ENCODE data around the gene DNAJC18. TPM values are rescaled to one million over a fixed set of nuclear protein-coding genes. Genes with fewer than 3 reads are reported as not detected.
A peak's percentile ranks its signal among the peaks of the same experiment; 100 is the strongest.

The DNAJC18 gene
- total RNA-seq, 1 donor from 2014 or later = 69.6 TPM

DNA sequence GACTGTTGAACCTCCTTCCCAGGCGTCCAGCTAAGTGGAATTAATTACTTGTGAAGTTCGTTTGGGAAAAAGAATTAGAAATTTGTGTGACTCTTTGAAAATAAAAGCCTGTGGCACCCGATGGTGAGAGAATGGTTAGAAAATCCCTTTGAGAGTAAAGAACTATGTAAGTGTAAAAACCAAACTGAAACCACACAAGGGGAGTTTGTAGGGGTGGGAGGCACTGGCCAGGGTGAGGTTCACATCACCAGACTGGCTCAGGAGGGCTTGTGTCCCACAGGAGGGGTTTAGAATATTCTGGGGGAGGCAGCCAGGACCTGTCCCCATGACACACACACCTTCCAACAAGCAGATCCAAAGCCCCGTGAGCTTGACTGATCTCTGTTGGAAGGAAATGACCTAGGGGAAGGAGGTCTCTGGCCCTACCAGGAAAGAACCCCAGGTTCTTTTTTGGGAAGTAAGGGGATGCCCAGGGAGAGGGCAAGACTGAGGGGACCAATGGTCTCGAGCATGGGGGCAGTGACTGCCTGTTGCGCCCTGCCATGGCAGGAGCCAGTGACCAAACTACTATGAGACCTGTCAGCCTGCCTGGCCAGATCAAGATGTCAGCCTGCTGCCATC is 39.7 kb downstream of the DNAJC18 start:
- Mint-ChIP-seq H3K4me3 (ENCODE audit: unreplicated experiment) (peak overlapping the region; percentile 1), H3K9me3 (ENCODE audit: unreplicated experiment) (no peaks in the 10 kb centered on the region), H3K27me3 (ENCODE audit: unreplicated experiment) (peaks cover 16% of the 10 kb centered on the region), H3K36me3 (ENCODE audit: low read depth, unreplicated experiment) (peaks cover 9% of the 10 kb centered on the region), H3K4me1 (ENCODE audit: unreplicated experiment) (peaks cover 40% of the 10 kb centered on the region), H3K27ac (ENCODE audit: unreplicated experiment) (no peak overlapping the region)
- DNase-seq (ENCODE audit: low spot score) = no peak
- TF ChIP-seq, protein P1, sequence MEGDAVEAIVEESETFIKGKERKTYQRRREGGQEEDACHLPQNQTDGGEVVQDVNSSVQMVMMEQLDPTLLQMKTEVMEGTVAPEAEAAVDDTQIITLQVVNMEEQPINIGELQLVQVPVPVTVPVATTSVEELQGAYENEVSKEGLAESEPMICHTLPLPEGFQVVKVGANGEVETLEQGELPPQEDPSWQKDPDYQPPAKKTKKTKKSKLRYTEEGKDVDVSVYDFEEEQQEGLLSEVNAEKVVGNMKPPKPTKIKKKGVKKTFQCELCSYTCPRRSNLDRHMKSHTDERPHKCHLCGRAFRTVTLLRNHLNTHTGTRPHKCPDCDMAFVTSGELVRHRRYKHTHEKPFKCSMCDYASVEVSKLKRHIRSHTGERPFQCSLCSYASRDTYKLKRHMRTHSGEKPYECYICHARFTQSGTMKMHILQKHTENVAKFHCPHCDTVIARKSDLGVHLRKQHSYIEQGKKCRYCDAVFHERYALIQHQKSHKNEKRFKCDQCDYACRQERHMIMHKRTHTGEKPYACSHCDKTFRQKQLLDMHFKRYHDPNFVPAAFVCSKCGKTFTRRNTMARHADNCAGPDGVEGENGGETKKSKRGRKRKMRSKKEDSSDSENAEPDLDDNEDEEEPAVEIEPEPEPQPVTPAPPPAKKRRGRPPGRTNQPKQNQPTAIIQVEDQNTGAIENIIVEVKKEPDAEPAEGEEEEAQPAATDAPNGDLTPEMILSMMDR (IDR thresholded peaks at IDR 0.05; ENCODE audit: unreplicated experiment) = no peak

DNA sequence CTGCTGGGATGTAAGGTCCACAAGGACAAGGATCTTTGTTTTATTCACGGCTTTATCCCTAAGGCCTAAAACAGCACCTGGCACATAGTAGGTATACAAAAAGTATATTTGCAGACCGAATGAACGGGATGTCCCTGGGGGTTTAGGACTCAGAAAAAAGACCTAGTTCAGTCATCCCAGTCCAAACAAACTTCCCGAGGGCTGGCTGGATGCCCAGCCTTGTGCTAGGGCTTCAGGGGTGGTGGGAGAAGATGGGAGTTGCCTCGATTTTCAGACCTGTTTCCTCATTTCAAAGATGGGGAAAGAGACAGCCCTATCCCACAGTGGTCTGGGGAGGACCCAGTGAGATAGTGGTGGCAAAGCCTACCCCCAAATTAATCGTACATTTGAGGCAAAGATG is 41.4 kb downstream of the DNAJC18 start:
- Mint-ChIP-seq H3K4me1 (ENCODE audit: unreplicated experiment) (peaks cover 27% of the 10 kb centered on the region), H3K4me3 (ENCODE audit: unreplicated experiment) (no peak overlapping the region), H3K27me3 (ENCODE audit: unreplicated experiment) (peaks cover 14% of the 10 kb centered on the region), H3K27ac (ENCODE audit: unreplicated experiment) (peak overlapping the region; percentile 17), H3K36me3 (ENCODE audit: low read depth, unreplicated experiment) (peaks cover 9% of the 10 kb centered on the region), H3K9me3 (ENCODE audit: unreplicated experiment) (no peaks in the 10 kb centered on the region)
- TF ChIP-seq, protein P1 (IDR thresholded peaks at IDR 0.05; ENCODE audit: unreplicated experiment) = no peak
- DNase-seq (ENCODE audit: low spot score) = no peak

DNA sequence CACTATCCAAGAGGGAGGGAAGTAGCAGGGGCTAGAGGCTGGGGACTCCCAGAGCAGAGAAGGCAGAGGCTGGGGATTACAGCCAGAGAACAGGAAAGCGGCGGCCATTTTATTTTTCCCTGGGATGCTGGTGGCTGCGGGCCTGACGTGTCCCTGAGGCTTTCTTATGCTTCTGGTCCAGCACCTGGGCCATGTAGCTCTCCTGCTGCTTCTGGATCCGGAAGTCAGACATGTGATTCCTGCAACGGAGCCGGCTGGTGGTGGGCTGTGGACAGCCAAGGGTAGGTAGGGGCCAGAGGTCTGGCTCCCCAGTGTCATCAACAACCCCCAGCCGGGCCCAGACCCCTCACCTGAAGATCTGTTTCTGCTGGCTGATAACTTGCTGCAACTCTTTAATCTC is 42.6 kb downstream of the DNAJC18 start:
- H3K4me1 Mint-ChIP-seq (ENCODE audit: unreplicated experiment) = peaks cover 26% of the 10 kb centered on the region
- DNase-seq (ENCODE audit: low spot score) = no peak
- H3K4me3 Mint-ChIP-seq (ENCODE audit: unreplicated experiment) = peak overlapping the region; percentile 17
- TF ChIP-seq, protein P1 (IDR thresholded peaks at IDR 0.05; ENCODE audit: unreplicated experiment) = no peak
- peak overlapping the region; percentile 93 for H3K27ac Mint-ChIP-seq (ENCODE audit: unreplicated experiment)
- peaks cover 9% of the 10 kb centered on the region for H3K36me3 Mint-ChIP-seq (ENCODE audit: low read depth, unreplicated experiment)
- H3K9me3 Mint-ChIP-seq (ENCODE audit: unreplicated experiment) = no peaks in the 10 kb centered on the region
- H3K27me3 Mint-ChIP-seq (ENCODE audit: unreplicated experiment) = peaks cover 12% of the 10 kb centered on the region

DNA sequence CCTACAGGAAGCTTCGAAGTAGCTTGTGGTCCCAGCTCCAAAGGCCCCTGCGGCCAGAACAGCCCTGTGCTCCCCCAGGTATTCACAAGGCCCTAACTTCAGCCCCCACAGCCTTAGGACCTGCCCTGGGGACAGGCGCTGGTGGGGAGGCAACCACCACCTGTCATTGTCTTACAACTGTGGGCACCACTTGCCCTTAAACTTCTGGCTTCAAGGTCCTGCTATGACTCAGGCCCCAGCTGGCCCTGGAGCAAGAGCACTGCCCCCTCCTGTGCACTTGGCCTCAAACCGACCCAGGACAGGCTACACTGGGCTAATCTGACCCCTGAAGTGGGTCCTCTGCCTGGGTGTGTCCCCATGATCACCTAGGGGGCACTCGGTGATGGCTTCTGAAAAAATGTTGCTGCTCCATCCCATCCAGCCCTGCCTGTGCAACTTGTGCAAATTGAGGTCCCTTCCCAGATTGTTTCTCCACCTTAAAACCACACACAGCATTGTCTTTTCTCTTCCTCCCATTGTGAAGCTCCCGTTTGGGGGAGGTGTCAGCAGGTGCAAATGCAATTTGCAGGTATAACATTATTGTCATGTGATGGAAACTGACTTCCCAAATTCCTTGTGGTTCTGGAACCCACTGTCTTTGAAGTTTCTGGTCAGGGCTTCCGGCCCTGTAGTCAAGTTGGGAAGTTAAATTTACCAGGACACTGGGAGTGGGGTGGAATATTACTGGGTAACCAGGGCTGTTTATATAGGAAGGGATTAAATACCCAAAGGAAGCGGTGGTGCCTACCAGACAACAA is 43.3 kb downstream of the DNAJC18 start:
- Mint-ChIP-seq H3K9me3 (ENCODE audit: unreplicated experiment) (no peaks in the 10 kb centered on the region), H3K27ac (ENCODE audit: unreplicated experiment) (peak overlapping the region; percentile 93)

More for the DNA sequence above, 43.3 kb downstream of the DNAJC18 start:
- TF ChIP-seq, protein P1 (IDR thresholded peaks at IDR 0.05; ENCODE audit: unreplicated experiment) = no peak
- Mint-ChIP-seq H3K4me1 (ENCODE audit: unreplicated experiment) (peaks cover 31% of the 10 kb centered on the region), H3K36me3 (ENCODE audit: low read depth, unreplicated experiment) (peaks cover 9% of the 10 kb centered on the region), H3K4me3 (ENCODE audit: unreplicated experiment) (peak overlapping the region; percentile 87), H3K27me3 (ENCODE audit: unreplicated experiment) (peaks cover 15% of the 10 kb centered on the region)
- no peak for DNase-seq (ENCODE audit: low spot score)

All from endothelial cell (in vitro differentiated cells).